Measurements from ENCODE around the gene LLGL2. TPM values are rescaled to one million over a fixed set of nuclear protein-coding genes. Genes with fewer than 3 reads are reported as not detected.

LLGL2 gene
- total RNA-seq, 1 donor from 2014 or later: 16.6 TPM

- Mint-ChIP-seq H3K27me3 (ENCODE audit: insufficient read depth, low read depth) (peaks cover 3% of the 10 kb centered on the region), H3K4me3 (no peak overlapping the region), H3K27ac (no peak overlapping the region), H3K4me1 (no peaks in the 10 kb centered on the region), H3K9me3 (no peaks in the 10 kb centered on the region), H3K36me3 (no peaks in the 10 kb centered on the region)
- Histone ChIP-seq H3K27ac (no peak overlapping the region), H3K9me3 (ENCODE audit: low read depth) (no peaks in the 10 kb centered on the region), H2AFZ (replicated peaks) (no peak overlapping the region), H3K9ac (no peak overlapping the region), H3K4me1 (no peaks in the 10 kb centered on the region), H3K79me2 (ENCODE audit: low read depth) (no peaks in the 10 kb centered on the region), H4K20me1 (ENCODE audit: low read depth) (no peaks in the 10 kb centered on the region), H3K4me3 (no peak overlapping the region), H3K4me2 (no peak overlapping the region), H3K36me3 (no peaks in the 10 kb centered on the region), H3K27me3 (no peaks in the 10 kb centered on the region), H3F3A (ENCODE audit: low read depth) (no peaks in the 10 kb centered on the region)
- TF ChIP-seq CTCF (IDR thresholded peaks at IDR 0.05) (no peak), EZH2phosphoT487 (IDR thresholded peaks at IDR 0.05) (no peak), EZH2 (IDR thresholded peaks at IDR 0.05) (no peak)
- DNase-seq (ENCODE audit: low spot score): no peak
Observed at GRCh38 chr17:75596320-75597087, 71.0 kb downstream of the LLGL2 start.

DNA sequence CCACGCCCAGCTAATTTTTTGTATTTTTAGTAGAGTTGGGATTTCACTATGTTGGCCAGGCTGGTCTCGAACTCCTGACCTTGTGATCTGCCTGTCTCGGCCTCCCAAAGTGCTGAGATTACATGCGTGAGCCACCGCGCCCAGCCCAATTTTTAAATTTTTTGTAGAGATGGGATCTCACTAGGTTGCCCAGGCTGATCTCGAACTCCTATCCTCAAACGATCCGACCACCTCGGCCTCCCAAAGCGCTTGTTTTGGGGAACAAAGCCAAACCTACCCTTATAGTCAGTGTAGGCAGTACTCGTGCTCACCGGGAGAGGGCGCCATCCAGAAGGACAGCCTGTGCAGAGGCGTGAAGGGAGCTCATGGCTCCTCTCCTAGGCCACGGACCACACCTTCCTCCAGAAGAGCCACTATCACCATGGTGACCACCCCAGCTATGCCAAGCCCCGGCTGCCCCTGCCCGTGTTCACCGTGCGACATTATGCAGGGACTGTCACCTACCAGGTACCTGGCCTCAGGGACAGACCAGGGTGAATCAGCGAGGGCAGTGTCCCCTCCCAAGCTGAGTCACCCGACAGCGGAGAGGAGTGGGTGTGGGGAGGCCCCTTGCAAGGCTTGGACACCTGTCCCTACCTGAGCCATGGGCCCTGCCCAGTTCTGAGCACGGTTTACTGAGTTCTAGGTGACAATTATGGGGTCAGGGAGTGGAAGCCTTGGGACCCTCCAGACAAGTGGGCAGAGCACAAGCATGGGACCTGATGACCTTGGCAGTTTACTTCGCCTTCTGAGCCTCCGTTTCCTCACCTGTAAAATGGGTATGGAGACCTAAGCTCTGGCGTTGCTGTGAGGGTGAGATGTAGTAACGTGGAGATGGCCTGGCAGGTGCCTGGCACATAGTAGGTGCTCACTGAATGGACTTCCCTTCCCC is 75.8 kb downstream of the LLGL2 start:
- Histone ChIP-seq H2AFZ (replicated peaks) (no peak overlapping the region), H4K20me1 (ENCODE audit: low read depth) (no peaks in the 10 kb centered on the region), H3K27ac (no peak overlapping the region), H3K4me1 (no peaks in the 10 kb centered on the region), H3K79me2 (ENCODE audit: low read depth) (no peaks in the 10 kb centered on the region), H3F3A (ENCODE audit: low read depth) (peaks cover 5% of the 10 kb centered on the region), H3K9me3 (ENCODE audit: low read depth) (no peaks in the 10 kb centered on the region), H3K9ac (no peak overlapping the region), H3K4me2 (no peak overlapping the region), H3K36me3 (no peaks in the 10 kb centered on the region), H3K27me3 (no peaks in the 10 kb centered on the region), H3K4me3 (no peak overlapping the region)
- Mint-ChIP-seq H3K4me1 (no peaks in the 10 kb centered on the region), H3K4me3 (no peak overlapping the region), H3K36me3 (no peaks in the 10 kb centered on the region), H3K27me3 (ENCODE audit: insufficient read depth, low read depth) (peaks cover 2% of the 10 kb centered on the region), H3K27ac (no peak overlapping the region), H3K9me3 (no peaks in the 10 kb centered on the region)
- TF ChIP-seq EZH2 (IDR thresholded peaks at IDR 0.05) (no peak), CTCF (IDR thresholded peaks at IDR 0.05) (peak; percentile 83)
- peak; percentile 75 for DNase-seq (ENCODE audit: low spot score)

GRCh38 chr17:75602644-75603043 is 77.1 kb downstream of the LLGL2 start:
- Histone ChIP-seq H3K4me1 (no peaks in the 10 kb centered on the region), H3K27me3 (no peaks in the 10 kb centered on the region), H3K4me2 (no peak overlapping the region), H3K36me3 (no peaks in the 10 kb centered on the region), H3K79me2 (ENCODE audit: low read depth) (no peaks in the 10 kb centered on the region), H2AFZ (replicated peaks) (no peak overlapping the region), H3K9me3 (ENCODE audit: low read depth) (no peaks in the 10 kb centered on the region), H3K9ac (no peak overlapping the region), H3F3A (ENCODE audit: low read depth) (peaks cover 5% of the 10 kb centered on the region), H4K20me1 (ENCODE audit: low read depth) (no peaks in the 10 kb centered on the region), H3K4me3 (no peak overlapping the region), H3K27ac (no peak overlapping the region)
- TF ChIP-seq CTCF (IDR thresholded peaks at IDR 0.05) (no peak), EZH2 (IDR thresholded peaks at IDR 0.05) (no peak), EZH2phosphoT487 (IDR thresholded peaks at IDR 0.05) (no peak)
- DNase-seq (ENCODE audit: low spot score): peak; percentile 1
- no peaks in the 10 kb centered on the region for H3K36me3 Mint-ChIP-seq
- no peaks in the 10 kb centered on the region for H3K9me3 Mint-ChIP-seq
- H3K4me3 Mint-ChIP-seq: no peak overlapping the region
- no peak overlapping the region for H3K27ac Mint-ChIP-seq
- no peaks in the 10 kb centered on the region for H3K4me1 Mint-ChIP-seq
- peaks cover 2% of the 10 kb centered on the region for H3K27me3 Mint-ChIP-seq (ENCODE audit: insufficient read depth, low read depth)

Data from neural progenitor cell (in vitro differentiated cells).